Suprapubic skin (tissue), 3 donors: ENCODE results near the gene SCPEP1.

Experiments used
- POLR2A ChIP-seq, 2 donors: fragments of 450-650 bp; IDR thresholded peaks; one replicate each; pipeline ENCODE4 v1.6.1; 2017; ENCODE audit warnings: antibody characterized with exemption in 2 of 2, mild to moderate bottlenecking in 2 of 2, moderate library complexity in 2 of 2
- TF ChIP-seq, protein P1 (sequence below), 2 donors: fragments of 200-600 bp in 1 of 2; fragments of 450-650 bp in 1 of 2; sonication (generic) in 1 of 2; IDR thresholded peaks; one replicate each; pipeline ENCODE4 v1.5.1; 2016 to 2019; ENCODE audit warnings: antibody characterized with exemption in 2 of 2, mild to moderate bottlenecking in 1 of 2, moderate library complexity in 1 of 2

DNA sequence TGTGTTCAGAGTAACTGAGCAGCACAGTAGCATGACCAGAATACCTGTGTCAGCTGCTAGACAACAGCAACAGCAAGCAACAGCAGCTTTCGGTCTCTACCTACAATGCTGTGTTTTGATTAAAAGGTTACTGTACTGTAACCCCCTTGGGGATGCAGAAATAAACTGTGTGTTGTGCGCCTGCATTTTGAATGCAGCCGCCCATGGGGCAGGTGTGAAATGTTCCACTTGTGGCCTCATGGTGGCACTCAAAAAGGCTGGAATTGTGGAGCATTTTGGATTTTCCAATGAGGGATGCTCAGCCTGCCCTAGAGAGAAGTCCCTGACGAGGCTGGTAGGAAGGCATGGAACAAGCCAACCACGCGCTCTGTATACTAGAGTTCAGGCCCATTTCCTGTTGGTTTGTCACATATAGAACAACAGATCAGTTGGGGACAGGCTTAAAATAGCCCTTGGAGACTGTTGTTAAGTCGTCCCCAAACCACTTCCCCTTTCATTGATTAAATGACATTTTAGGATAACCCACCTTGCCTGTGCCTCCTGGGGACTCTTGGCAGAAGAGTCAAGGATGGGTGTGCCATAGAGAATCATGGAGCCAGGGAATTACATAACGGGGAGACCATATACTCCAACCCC is 27.1 kb downstream of the SCPEP1 start:
- TF ChIP-seq, protein P1, sequence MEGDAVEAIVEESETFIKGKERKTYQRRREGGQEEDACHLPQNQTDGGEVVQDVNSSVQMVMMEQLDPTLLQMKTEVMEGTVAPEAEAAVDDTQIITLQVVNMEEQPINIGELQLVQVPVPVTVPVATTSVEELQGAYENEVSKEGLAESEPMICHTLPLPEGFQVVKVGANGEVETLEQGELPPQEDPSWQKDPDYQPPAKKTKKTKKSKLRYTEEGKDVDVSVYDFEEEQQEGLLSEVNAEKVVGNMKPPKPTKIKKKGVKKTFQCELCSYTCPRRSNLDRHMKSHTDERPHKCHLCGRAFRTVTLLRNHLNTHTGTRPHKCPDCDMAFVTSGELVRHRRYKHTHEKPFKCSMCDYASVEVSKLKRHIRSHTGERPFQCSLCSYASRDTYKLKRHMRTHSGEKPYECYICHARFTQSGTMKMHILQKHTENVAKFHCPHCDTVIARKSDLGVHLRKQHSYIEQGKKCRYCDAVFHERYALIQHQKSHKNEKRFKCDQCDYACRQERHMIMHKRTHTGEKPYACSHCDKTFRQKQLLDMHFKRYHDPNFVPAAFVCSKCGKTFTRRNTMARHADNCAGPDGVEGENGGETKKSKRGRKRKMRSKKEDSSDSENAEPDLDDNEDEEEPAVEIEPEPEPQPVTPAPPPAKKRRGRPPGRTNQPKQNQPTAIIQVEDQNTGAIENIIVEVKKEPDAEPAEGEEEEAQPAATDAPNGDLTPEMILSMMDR (IDR thresholded peaks at IDR 0.05): no peak
- TF ChIP-seq POLR2A (IDR thresholded peaks at IDR 0.05): no peak
